HEK293 (cell line): ENCODE data around the gene FXYD4.

Source experiments
- ELK4 ChIP-seq: IDR thresholded peaks from 2 replicates; pipeline ENCODE4 v1.6.1; 2011; ENCODE audit warnings: mild to moderate bottlenecking, low read depth, low read length, borderline replicate concordance
- GLI2 ChIP-seq: fragments of 450-650 bp; formaldehyde crosslinking; IDR thresholded peaks from 2 replicates; pipeline ENCODE4; 2017; ENCODE audit warnings: missing biosample characterization, missing genetic modification characterization, low read depth, borderline replicate concordance
- YY2 ChIP-seq: fragments of 450-650 bp; formaldehyde crosslinking; IDR thresholded peaks from 2 replicates; pipeline ENCODE4 v1.5.1; 2016; ENCODE audit warnings: missing biosample characterization, missing genetic modification characterization
- ZBTB21 ChIP-seq: fragments of 450-650 bp; formaldehyde crosslinking; IDR thresholded peaks from 2 replicates; pipeline ENCODE4 v1.5.1; 2017; ENCODE audit warnings: missing biosample characterization, missing genetic modification characterization
- ZNF184 ChIP-seq: fragments of 450-650 bp; IDR thresholded peaks from 2 replicates; pipeline ENCODE4 v1.5.1; 2018; ENCODE audit warnings: missing biosample characterization, mild to moderate bottlenecking, missing genetic modification characterization
- ZNF26 ChIP-seq: fragments of 450-650 bp; formaldehyde crosslinking; IDR thresholded peaks from 2 replicates; pipeline ENCODE4 v1.5.1; 2016; ENCODE audit warnings: missing biosample characterization, missing genetic modification characterization
- ZNF341 ChIP-seq: fragments of 450-650 bp; formaldehyde crosslinking; IDR thresholded peaks from 2 replicates; pipeline ENCODE4; 2016; ENCODE audit warnings: low read depth, missing biosample characterization, missing genetic modification characterization
- ZNF37A ChIP-seq: fragments of 450-650 bp; IDR thresholded peaks from 2 replicates; pipeline ENCODE4 v1.5.1; 2018; ENCODE audit warnings: missing biosample characterization, missing genetic modification characterization
- ZNF391 ChIP-seq: fragments of 450-650 bp; formaldehyde crosslinking; IDR thresholded peaks from 2 replicates; pipeline ENCODE4 v1.5.1; 2016; ENCODE audit warnings: low read depth, missing biosample characterization, missing genetic modification characterization, borderline replicate concordance
- ZNF571 ChIP-seq: fragments of 450-650 bp; formaldehyde crosslinking; IDR thresholded peaks from 2 replicates; pipeline ENCODE4 v1.5.0; 2017; ENCODE audit warnings: missing biosample characterization, missing genetic modification characterization
- ZNF596 ChIP-seq: fragments of 450-650 bp; IDR thresholded peaks from 2 replicates; pipeline ENCODE4 v1.5.0; 2018; ENCODE audit warnings: missing biosample characterization, mild to moderate bottlenecking, missing genetic modification characterization, moderate library complexity
- ZNF670 ChIP-seq: fragments of 450-650 bp; formaldehyde crosslinking; IDR thresholded peaks from 2 replicates; pipeline ENCODE4 v1.5.1; 2016; ENCODE audit warnings: missing biosample characterization, missing genetic modification characterization, low read depth
- ZNF792 ChIP-seq: fragments of 450-650 bp; formaldehyde crosslinking; IDR thresholded peaks from 2 replicates; pipeline ENCODE4 v1.5.1; 2016; ENCODE audit warnings: missing biosample characterization, missing genetic modification characterization
- ZSCAN23 ChIP-seq: fragments of 450-650 bp; formaldehyde crosslinking; IDR thresholded peaks from 2 replicates; pipeline ENCODE4 v1.5.1; 2016; ENCODE audit warnings: missing biosample characterization, missing genetic modification characterization
- TF ChIP-seq, protein P1 (sequence below): fragments of 450-650 bp; formaldehyde crosslinking; IDR thresholded peaks from 2 replicates; pipeline ENCODE4 v1.5.1; 2016; ENCODE audit warnings: missing biosample characterization, missing genetic modification characterization
- TF ChIP-seq, protein P2 (sequence below): fragments of 450-650 bp; formaldehyde crosslinking; IDR thresholded peaks from 2 replicates; pipeline ENCODE4 v1.5.1; 2016; ENCODE audit warnings: missing biosample characterization, missing genetic modification characterization
- TF ChIP-seq, protein P3 (sequence below): fragments of 450-650 bp; formaldehyde crosslinking; IDR thresholded peaks from 2 replicates; pipeline ENCODE4 v1.5.1; 2016; ENCODE audit warnings: missing biosample characterization, missing genetic modification characterization
- TF ChIP-seq, protein P4 (sequence below): fragments of 450-650 bp; formaldehyde crosslinking; IDR thresholded peaks from 2 replicates; pipeline ENCODE4 v1.5.1; 2016; ENCODE audit warnings: missing biosample characterization, missing genetic modification characterization
- TF ChIP-seq, protein P5 (sequence below): fragments of 450-650 bp; formaldehyde crosslinking; IDR thresholded peaks from 2 replicates; pipeline ENCODE4 v1.5.1; 2016; ENCODE audit warnings: missing biosample characterization, missing genetic modification characterization
- TF ChIP-seq, protein P6 (sequence below): fragments of 450-650 bp; formaldehyde crosslinking; IDR thresholded peaks from 2 replicates; pipeline ENCODE4 v1.5.1; 2016; ENCODE audit warnings: missing biosample characterization, missing genetic modification characterization, borderline replicate concordance
- TF ChIP-seq, protein P7 (sequence below): fragments of 450-650 bp; formaldehyde crosslinking; IDR thresholded peaks from 2 replicates; pipeline ENCODE4 v1.5.1; 2016; ENCODE audit warnings: missing biosample characterization, missing genetic modification characterization, low read depth
- TF ChIP-seq, protein P8 (sequence below): fragments of 450-650 bp; formaldehyde crosslinking; IDR thresholded peaks from 2 replicates; pipeline ENCODE4 v1.5.1; 2017; ENCODE audit warnings: missing biosample characterization, missing genetic modification characterization

Gene FXYD4

GRCh38 chr10:43396928-43397624 is 25.6 kb downstream of the FXYD4 start (continued):
- TF ChIP-seq, protein P1, sequence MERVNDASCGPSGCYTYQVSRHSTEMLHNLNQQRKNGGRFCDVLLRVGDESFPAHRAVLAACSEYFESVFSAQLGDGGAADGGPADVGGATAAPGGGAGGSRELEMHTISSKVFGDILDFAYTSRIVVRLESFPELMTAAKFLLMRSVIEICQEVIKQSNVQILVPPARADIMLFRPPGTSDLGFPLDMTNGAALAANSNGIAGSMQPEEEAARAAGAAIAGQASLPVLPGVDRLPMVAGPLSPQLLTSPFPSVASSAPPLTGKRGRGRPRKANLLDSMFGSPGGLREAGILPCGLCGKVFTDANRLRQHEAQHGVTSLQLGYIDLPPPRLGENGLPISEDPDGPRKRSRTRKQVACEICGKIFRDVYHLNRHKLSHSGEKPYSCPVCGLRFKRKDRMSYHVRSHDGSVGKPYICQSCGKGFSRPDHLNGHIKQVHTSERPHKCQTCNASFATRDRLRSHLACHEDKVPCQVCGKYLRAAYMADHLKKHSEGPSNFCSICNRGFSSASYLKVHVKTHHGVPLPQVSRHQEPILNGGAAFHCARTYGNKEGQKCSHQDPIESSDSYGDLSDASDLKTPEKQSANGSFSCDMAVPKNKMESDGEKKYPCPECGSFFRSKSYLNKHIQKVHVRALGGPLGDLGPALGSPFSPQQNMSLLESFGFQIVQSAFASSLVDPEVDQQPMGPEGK (tag by site-specific recombination) = peak; percentile 91
- TF ChIP-seq ZNF596 (tag by site-specific recombination) (peak; percentile 55), ZNF184 (tag by site-specific recombination) (no peak), ZNF341 (peak; percentile 70), ZNF391 (peak; percentile 39; the same call in 1 of the 2 replicates), ZNF792 (no peak), ZBTB21 (tag by site-specific recombination) (no peak), GLI2 (no peak), ZNF37A (tag by site-specific recombination) (no peak), ZNF670 (tag by site-specific recombination) (no peak), ZNF571 (tag by site-specific recombination) (no peak), ZNF26 (tag by site-specific recombination) (no peak), YY2 (tag by site-specific recombination) (no peak), ELK4 (no peak), ZSCAN23 (tag by site-specific recombination) (no peak)
- TF ChIP-seq, protein P2, sequence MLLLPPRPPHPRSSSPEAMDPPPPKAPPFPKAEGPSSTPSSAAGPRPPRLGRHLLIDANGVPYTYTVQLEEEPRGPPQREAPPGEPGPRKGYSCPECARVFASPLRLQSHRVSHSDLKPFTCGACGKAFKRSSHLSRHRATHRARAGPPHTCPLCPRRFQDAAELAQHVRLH (tag by site-specific recombination) = no peak; the same call in 1 of the 2 replicates
- TF ChIP-seq, protein P3, sequence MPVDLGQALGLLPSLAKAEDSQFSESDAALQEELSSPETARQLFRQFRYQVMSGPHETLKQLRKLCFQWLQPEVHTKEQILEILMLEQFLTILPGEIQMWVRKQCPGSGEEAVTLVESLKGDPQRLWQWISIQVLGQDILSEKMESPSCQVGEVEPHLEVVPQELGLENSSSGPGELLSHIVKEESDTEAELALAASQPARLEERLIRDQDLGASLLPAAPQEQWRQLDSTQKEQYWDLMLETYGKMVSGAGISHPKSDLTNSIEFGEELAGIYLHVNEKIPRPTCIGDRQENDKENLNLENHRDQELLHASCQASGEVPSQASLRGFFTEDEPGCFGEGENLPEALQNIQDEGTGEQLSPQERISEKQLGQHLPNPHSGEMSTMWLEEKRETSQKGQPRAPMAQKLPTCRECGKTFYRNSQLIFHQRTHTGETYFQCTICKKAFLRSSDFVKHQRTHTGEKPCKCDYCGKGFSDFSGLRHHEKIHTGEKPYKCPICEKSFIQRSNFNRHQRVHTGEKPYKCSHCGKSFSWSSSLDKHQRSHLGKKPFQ = no peak
- TF ChIP-seq, protein P4, sequence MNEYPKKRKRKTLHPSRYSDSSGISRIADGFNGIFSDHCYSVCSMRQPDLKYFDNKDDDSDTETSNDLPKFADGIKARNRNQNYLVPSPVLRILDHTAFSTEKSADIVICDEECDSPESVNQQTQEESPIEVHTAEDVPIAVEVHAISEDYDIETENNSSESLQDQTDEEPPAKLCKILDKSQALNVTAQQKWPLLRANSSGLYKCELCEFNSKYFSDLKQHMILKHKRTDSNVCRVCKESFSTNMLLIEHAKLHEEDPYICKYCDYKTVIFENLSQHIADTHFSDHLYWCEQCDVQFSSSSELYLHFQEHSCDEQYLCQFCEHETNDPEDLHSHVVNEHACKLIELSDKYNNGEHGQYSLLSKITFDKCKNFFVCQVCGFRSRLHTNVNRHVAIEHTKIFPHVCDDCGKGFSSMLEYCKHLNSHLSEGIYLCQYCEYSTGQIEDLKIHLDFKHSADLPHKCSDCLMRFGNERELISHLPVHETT (tag by site-specific recombination) = no peak; the same call in 1 of the 2 replicates
- TF ChIP-seq, protein P5, sequence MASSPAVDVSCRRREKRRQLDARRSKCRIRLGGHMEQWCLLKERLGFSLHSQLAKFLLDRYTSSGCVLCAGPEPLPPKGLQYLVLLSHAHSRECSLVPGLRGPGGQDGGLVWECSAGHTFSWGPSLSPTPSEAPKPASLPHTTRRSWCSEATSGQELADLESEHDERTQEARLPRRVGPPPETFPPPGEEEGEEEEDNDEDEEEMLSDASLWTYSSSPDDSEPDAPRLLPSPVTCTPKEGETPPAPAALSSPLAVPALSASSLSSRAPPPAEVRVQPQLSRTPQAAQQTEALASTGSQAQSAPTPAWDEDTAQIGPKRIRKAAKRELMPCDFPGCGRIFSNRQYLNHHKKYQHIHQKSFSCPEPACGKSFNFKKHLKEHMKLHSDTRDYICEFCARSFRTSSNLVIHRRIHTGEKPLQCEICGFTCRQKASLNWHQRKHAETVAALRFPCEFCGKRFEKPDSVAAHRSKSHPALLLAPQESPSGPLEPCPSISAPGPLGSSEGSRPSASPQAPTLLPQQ (tag by site-specific recombination) = peak; percentile 98
- TF ChIP-seq, protein P6, sequence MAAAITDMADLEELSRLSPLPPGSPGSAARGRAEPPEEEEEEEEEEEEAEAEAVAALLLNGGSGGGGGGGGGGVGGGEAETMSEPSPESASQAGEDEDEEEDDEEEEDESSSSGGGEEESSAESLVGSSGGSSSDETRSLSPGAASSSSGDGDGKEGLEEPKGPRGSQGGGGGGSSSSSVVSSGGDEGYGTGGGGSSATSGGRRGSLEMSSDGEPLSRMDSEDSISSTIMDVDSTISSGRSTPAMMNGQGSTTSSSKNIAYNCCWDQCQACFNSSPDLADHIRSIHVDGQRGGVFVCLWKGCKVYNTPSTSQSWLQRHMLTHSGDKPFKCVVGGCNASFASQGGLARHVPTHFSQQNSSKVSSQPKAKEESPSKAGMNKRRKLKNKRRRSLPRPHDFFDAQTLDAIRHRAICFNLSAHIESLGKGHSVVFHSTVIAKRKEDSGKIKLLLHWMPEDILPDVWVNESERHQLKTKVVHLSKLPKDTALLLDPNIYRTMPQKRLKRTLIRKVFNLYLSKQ (tag by site-specific recombination) = no peak
- TF ChIP-seq, protein P7, sequence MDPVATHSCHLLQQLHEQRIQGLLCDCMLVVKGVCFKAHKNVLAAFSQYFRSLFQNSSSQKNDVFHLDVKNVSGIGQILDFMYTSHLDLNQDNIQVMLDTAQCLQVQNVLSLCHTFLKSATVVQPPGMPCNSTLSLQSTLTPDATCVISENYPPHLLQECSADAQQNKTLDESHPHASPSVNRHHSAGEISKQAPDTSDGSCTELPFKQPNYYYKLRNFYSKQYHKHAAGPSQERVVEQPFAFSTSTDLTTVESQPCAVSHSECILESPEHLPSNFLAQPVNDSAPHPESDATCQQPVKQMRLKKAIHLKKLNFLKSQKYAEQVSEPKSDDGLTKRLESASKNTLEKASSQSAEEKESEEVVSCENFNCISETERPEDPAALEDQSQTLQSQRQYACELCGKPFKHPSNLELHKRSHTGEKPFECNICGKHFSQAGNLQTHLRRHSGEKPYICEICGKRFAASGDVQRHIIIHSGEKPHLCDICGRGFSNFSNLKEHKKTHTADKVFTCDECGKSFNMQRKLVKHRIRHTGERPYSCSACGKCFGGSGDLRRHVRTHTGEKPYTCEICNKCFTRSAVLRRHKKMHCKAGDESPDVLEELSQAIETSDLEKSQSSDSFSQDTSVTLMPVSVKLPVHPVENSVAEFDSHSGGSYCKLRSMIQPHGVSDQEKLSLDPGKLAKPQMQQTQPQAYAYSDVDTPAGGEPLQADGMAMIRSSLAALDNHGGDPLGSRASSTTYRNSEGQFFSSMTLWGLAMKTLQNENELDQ (tag by site-specific recombination) = no peak
- TF ChIP-seq, protein P8, sequence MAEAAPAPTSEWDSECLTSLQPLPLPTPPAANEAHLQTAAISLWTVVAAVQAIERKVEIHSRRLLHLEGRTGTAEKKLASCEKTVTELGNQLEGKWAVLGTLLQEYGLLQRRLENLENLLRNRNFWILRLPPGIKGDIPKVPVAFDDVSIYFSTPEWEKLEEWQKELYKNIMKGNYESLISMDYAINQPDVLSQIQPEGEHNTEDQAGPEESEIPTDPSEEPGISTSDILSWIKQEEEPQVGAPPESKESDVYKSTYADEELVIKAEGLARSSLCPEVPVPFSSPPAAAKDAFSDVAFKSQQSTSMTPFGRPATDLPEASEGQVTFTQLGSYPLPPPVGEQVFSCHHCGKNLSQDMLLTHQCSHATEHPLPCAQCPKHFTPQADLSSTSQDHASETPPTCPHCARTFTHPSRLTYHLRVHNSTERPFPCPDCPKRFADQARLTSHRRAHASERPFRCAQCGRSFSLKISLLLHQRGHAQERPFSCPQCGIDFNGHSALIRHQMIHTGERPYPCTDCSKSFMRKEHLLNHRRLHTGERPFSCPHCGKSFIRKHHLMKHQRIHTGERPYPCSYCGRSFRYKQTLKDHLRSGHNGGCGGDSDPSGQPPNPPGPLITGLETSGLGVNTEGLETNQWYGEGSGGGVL (tag by site-specific recombination) = peak; percentile 94
